Mammary epithelial cell (primary cell): ENCODE measurements around the gene GDPD1.

ENCODE experiments used
- CTCF ChIP-seq, 2 donors: IDR thresholded peaks in 1 of 2; conservative IDR thresholded peaks in 1 of 2; 2 replicates each; pipeline ENCODE4 v1.5.1; 2011 to 2012; ENCODE audit warnings: inconsistent platforms in 2 of 2, low read length in 2 of 2, mild to moderate bottlenecking in 2 of 2, control low read depth in 1 of 2, low read depth in 1 of 2; ENCODE audit not compliant: insufficient read depth in 1 of 2; ENCODE audit errors: extremely low read depth in 1 of 2
- EZH2 ChIP-seq: IDR thresholded peaks from 2 replicates; pipeline ENCODE4 v1.6.1; 2012; ENCODE audit warnings: low read length, inconsistent platforms, borderline replicate concordance

DNA sequence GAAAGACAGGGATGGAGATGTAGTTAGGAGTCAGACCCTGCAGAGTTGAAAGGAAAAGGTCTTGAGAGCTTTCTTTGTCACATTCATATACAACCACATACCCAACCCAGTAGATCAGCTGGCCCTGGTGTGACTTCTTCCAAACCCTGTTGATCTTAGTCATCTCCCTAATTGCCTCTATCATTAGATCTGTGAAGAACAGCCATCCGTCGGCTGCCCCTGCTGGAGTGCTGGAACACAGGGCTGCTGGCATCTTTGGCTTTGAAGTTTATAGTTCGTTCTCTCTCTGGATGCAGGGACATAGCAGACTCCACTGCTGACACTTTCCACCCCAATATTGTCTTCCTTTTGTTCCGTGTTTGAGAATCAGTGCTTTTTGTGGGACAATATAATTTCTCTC lies 20.9 kb upstream of the GDPD1 start:
- TF ChIP-seq CTCF (conservative IDR thresholded peaks at IDR 0.05 in 1 of 2, IDR thresholded peaks at IDR 0.05 in 1 of 2; ENCODE audit: extremely low read depth in 1 of 2, insufficient read depth in 1 of 2, low read depth in 1 of 2, low read length in 2 of 2) (no peak), EZH2 (no peak)
